ENCODE measurements around the gene PLIN4.
A peak's percentile ranks its signal among the peaks of the same experiment; 100 is the strongest.

PLIN4 gene

GRCh38 chr19:4477034-4477801 lies 41.1 kb downstream of the PLIN4 start:
- peaks cover 30% of the 10 kb centered on the region for H3K79me2 ChIP-seq (ENCODE audit: control insufficient read depth, insufficient read depth, low read length, unreplicated experiment)
- no peak overlapping the region for H3K4me3 ChIP-seq (ENCODE audit: low read depth, low read length)
- peaks cover 6% of the 10 kb centered on the region for H3K4me1 ChIP-seq (ENCODE audit: control insufficient read depth, insufficient read depth, low read length, unreplicated experiment)
- no peak overlapping the region for H3K27ac ChIP-seq (ENCODE audit: low read depth, low read length)
- H3K36me3 ChIP-seq (ENCODE audit: insufficient read depth, low read length) = no peaks in the 10 kb centered on the region
- no peaks in the 10 kb centered on the region for H3K27me3 ChIP-seq (ENCODE audit: insufficient read depth, low read length)
- H2AFZ ChIP-seq (ENCODE audit: low read length, unreplicated experiment) = no peak overlapping the region

- Histone ChIP-seq H3K4me3 (ENCODE audit: low read depth, low read length) (peak overlapping the region; percentile 89), H3K79me2 (ENCODE audit: control insufficient read depth, insufficient read depth, low read length, unreplicated experiment) (peaks cover 32% of the 10 kb centered on the region), H3K27ac (ENCODE audit: low read depth, low read length) (no peak overlapping the region), H3K36me3 (ENCODE audit: insufficient read depth, low read length) (no peaks in the 10 kb centered on the region), H2AFZ (ENCODE audit: low read length, unreplicated experiment) (no peak overlapping the region), H3K4me1 (ENCODE audit: control insufficient read depth, insufficient read depth, low read length, unreplicated experiment) (peaks cover 6% of the 10 kb centered on the region), H3K27me3 (ENCODE audit: insufficient read depth, low read length) (no peaks in the 10 kb centered on the region)
These were observed 43.7 kb downstream of the PLIN4 start for GRCh38 chr19:4474514-4475022.

- Histone ChIP-seq H3K4me3 (ENCODE audit: low read depth, low read length) (peak overlapping the region; percentile 89), H3K27me3 (ENCODE audit: insufficient read depth, low read length) (no peaks in the 10 kb centered on the region), H3K27ac (ENCODE audit: low read depth, low read length) (no peak overlapping the region), H3K4me1 (ENCODE audit: control insufficient read depth, insufficient read depth, low read length, unreplicated experiment) (peaks cover 6% of the 10 kb centered on the region), H3K79me2 (ENCODE audit: control insufficient read depth, insufficient read depth, low read length, unreplicated experiment) (peaks cover 32% of the 10 kb centered on the region), H3K36me3 (ENCODE audit: insufficient read depth, low read length) (no peaks in the 10 kb centered on the region), H2AFZ (ENCODE audit: low read length, unreplicated experiment) (no peak overlapping the region)
These were observed 44.3 kb downstream of the PLIN4 start for GRCh38 chr19:4473763-4474513.

- Histone ChIP-seq H3K27me3 (ENCODE audit: insufficient read depth, low read length) (no peaks in the 10 kb centered on the region), H3K79me2 (ENCODE audit: control insufficient read depth, insufficient read depth, low read length, unreplicated experiment) (peaks cover 32% of the 10 kb centered on the region), H3K36me3 (ENCODE audit: insufficient read depth, low read length) (no peaks in the 10 kb centered on the region), H3K4me1 (ENCODE audit: control insufficient read depth, insufficient read depth, low read length, unreplicated experiment) (peaks cover 6% of the 10 kb centered on the region), H3K27ac (ENCODE audit: low read depth, low read length) (no peak overlapping the region), H2AFZ (ENCODE audit: low read length, unreplicated experiment) (no peak overlapping the region), H3K4me3 (ENCODE audit: low read depth, low read length) (peak overlapping the region; percentile 89)
These were observed 45.1 kb downstream of the PLIN4 start for GRCh38 chr19:4473011-4473762.

DNA sequence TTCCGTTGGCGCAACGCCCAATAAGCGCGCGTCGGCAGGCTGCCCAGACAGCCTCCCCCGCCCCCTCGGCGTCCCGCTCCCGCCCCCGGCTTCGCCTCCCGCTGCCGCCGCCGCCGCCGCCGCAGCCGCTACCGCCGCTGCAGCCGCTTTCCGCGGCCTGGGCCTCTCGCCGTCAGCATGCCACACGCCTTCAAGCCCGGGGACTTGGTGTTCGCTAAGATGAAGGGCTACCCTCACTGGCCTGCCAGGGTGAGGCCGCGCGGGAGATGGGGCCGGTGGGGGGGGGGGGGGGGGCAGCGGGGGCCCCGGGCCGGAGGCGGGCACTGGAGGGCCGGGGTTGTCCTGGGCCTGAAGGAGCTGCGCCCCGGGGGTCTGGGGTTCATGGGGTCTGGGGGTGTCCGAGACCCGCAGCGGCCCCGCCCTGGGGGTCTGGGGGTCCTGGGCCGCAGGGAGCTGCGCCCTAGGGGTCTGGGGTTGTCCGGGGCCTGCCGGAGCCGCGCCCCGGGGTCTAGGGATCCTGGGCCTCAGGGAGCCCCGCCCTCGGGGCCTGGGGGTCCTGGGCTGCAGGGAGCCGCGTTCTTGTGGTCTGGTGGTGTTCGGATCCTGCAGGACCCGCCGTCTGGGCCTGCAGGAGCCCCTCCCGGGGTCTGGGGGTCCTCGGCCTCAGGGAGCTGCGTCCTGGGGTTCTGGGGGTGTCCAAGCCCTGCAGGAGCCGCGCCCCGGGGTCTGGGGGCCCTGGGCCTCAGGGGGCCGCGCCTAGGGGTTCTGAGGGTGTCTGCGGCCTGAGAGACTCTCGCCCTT lies 45.9 kb downstream of the PLIN4 start, which contains the start of gene HDGFL2:
TSS of gene HDGFL2 (plus strand) at position 124 of the 801 bp plus-strand sequence. CDS start at position 178, 54 bp downstream.
- Histone ChIP-seq H3K36me3 (ENCODE audit: insufficient read depth, low read length) (no peaks in the 10 kb centered on the region), H3K4me3 (ENCODE audit: low read depth, low read length) (peak within 1 kb of the TSS; percentile 89), H3K79me2 (ENCODE audit: control insufficient read depth, insufficient read depth, low read length, unreplicated experiment) (peaks cover 32% of the 10 kb centered on the region), H3K27ac (ENCODE audit: low read depth, low read length) (peak within 1 kb of the TSS; percentile 43), H2AFZ (ENCODE audit: low read length, unreplicated experiment) (peak within 1 kb of the TSS; percentile 2), H3K27me3 (ENCODE audit: insufficient read depth, low read length) (no peaks in the 10 kb centered on the region), H3K4me1 (ENCODE audit: control insufficient read depth, insufficient read depth, low read length, unreplicated experiment) (peaks cover 6% of the 10 kb centered on the region)

- Histone ChIP-seq H2AFZ (ENCODE audit: low read length, unreplicated experiment) (peak overlapping the region; percentile 2), H3K4me3 (ENCODE audit: low read depth, low read length) (peak overlapping the region; percentile 89), H3K27me3 (ENCODE audit: insufficient read depth, low read length) (no peaks in the 10 kb centered on the region), H3K79me2 (ENCODE audit: control insufficient read depth, insufficient read depth, low read length, unreplicated experiment) (peaks cover 32% of the 10 kb centered on the region), H3K27ac (ENCODE audit: low read depth, low read length) (peak overlapping the region; percentile 43), H3K36me3 (ENCODE audit: insufficient read depth, low read length) (no peaks in the 10 kb centered on the region), H3K4me1 (ENCODE audit: control insufficient read depth, insufficient read depth, low read length, unreplicated experiment) (peaks cover 6% of the 10 kb centered on the region)
These were observed 46.7 kb downstream of the PLIN4 start for GRCh38 chr19:4471403-4472173.

- Histone ChIP-seq H3K27me3 (ENCODE audit: insufficient read depth, low read length) (no peaks in the 10 kb centered on the region), H2AFZ (ENCODE audit: low read length, unreplicated experiment) (no peak overlapping the region), H3K36me3 (ENCODE audit: insufficient read depth, low read length) (no peaks in the 10 kb centered on the region), H3K27ac (ENCODE audit: low read depth, low read length) (no peak overlapping the region), H3K4me1 (ENCODE audit: control insufficient read depth, insufficient read depth, low read length, unreplicated experiment) (no peaks in the 10 kb centered on the region), H3K79me2 (ENCODE audit: control insufficient read depth, insufficient read depth, low read length, unreplicated experiment) (peaks cover 8% of the 10 kb centered on the region), H3K4me3 (ENCODE audit: low read depth, low read length) (no peak overlapping the region)
These were observed 50.5 kb downstream of the PLIN4 start for GRCh38 chr19:4467835-4468234.

GRCh38 chr19:4464815-4465581 lies 53.3 kb downstream of the PLIN4 start:
- Histone ChIP-seq H3K27ac (ENCODE audit: low read depth, low read length) (no peak overlapping the region), H2AFZ (ENCODE audit: low read length, unreplicated experiment) (no peak overlapping the region), H3K4me1 (ENCODE audit: control insufficient read depth, insufficient read depth, low read length, unreplicated experiment) (no peaks in the 10 kb centered on the region), H3K4me3 (ENCODE audit: low read depth, low read length) (no peak overlapping the region), H3K79me2 (ENCODE audit: control insufficient read depth, insufficient read depth, low read length, unreplicated experiment) (no peaks in the 10 kb centered on the region), H3K27me3 (ENCODE audit: insufficient read depth, low read length) (no peaks in the 10 kb centered on the region), H3K36me3 (ENCODE audit: insufficient read depth, low read length) (no peaks in the 10 kb centered on the region)
